Measurements from ENCODE around the gene PPP1R14C.
A peak's percentile ranks its signal among the peaks of the same experiment; 100 is the strongest.

Gene PPP1R14C

DNA sequence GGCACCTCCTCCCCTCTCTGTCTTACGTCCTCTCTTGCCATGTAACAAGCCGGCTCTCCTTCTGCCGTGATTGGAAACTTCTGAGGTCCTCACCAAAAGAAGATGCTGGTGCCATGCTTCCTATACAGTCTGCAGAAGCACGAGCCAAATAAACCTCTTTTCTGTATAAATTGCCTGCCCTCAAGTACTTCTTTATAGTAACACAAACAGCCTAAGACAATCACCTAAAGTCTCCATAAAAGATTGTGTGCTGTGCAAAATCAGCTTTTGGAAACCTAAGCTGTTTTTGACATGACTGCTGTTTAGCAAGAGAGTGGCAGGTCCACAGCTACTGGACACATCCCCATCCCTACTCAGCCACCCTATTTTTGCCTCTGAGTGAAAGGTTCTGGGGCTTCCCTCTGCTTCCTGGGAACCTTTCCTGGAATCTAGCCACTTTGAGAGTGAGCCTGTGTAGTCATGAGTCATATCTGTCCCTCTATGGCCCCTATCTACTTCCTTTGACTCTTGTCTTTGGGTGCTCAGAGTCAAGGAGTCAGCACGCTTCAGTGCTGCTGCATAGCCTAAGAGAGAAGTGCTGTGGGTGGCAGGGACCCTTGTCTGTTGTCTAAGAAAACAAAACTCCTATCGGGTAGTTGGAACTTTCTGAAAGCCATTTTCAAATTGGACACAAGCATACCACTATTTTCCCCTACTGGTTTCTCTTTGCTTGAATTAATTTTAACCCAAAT is 110.0 kb downstream of the PPP1R14C start:
- DNase-seq = no peak

DNA sequence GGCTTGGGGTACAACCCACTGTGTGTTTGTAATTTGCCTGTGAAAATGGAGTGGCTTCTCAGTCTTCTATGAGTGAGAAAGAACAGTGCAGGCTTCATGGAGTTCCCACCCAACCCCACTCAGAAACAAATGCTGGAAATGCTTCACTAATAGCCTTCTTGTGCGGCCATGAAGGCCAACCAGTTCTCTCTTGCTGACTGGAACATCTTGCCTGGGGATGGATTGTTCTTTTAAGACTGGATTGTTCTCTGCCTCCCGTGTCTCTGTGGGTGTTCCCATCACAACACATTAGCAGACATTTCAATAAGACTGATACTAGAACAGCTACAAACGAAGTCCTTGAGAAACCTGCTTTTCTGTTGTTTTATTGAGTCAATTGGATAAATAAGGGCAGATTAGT is 110.6 kb downstream of the PPP1R14C start:
- DNase-seq = no peak

DNA sequence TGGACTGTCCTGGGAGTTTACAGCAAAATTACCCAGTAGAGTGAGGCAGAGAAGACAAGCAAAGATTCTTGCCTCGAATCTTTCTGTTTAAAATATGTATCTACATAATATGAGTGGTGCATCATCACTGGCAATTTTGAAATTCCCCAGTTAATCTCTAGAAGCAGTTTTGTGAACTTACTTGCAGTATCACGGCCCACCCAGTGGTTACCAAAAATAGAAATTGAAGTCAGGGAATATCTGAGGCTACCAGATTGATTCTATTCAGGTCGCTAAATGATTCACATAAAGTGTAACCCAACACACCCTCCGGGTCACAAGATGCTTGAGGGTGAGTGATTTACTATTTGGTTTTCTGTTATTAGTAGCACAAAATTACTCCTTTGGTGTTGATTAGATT is 111.9 kb downstream of the PPP1R14C start:
- DNase-seq = no peak

DNA sequence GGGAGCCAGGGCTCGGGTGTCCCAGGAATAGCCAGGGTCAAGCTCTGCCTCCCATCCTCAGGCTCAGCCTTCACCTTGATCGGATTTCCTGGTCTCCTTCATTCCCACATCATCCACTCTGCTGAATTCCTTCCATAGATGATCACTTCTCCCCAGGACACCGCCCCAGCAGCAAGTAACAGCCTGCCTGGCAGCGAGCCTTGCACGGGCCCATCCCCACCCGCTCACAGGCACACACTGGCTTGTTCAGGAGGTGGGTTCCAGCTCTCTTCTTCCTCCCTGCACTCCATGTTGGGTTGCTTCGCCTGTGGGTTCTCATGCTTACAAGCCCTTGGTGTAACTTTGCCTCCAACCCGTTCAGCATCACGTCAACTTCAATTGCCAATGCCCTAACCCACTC is 113.0 kb downstream of the PPP1R14C start:
- no peak for DNase-seq

DNA sequence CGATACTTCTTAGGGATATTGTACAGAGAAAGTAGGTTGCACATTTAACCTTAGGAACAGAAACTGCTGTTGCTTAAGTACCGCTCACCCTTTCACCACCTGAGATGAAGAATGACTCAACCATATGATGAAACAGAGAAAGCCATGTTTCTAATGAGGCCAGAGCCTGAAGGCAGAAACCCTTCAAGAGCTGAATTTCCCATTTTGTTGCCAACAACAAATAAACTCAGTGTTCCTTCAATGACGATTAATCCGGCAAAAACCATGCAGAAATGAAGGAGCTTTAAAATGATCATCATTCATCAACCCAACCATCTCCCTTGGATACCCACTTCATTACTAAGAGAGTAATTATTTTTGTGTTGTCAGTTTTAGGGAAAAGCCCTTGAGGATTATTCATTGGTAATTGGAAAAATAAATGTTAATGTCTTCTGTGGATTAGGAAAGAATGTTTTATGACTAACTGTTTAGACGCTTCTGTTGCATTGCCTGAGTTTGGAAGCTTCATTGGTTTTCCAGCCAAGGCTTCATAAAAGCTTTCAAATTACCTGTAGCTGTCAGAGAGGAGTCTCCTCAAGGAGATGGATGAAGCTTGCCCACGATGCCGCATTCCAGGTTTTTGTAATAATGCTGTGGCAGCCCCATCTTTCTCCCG is 113.9 kb downstream of the PPP1R14C start:
- DNase-seq = no peak

DNA sequence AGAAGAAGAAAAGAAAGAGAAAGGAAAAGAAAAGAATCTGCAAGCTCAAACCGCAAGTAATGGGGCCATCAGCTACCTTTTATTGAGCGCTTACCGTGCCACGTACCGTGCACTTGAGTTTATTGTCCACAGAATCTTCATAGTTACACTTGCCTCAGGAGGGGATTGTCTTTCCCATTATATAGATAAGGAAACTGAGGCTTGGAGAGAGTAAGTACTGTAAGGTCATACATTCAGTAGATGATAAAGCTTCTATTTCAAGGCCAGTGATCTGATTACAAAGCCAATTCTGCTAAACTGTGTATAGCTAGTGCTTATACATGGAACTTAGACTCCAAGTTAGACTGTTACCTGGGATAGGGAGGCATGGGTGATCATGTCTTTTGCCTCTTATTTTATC is 115.5 kb downstream of the PPP1R14C start:
- no peak for DNase-seq

DNA sequence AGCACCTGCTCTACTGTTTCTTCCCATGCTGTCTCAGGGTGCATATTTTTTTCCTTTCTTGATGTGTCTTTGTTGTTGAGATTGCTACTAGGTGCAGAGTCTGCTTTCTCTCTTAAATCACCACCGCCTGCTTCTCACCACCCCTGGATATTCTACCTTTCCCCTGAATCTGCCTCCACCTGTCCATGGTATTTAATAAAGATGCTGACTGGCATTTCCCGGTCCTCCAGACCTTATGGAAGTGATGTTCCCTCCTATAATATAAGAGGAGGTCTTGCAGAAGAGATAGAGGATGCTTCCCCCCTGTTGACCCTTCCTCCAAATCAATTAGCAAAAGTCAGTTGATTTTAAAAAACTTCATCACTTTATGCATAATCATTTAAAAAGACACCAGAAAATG is 118.1 kb downstream of the PPP1R14C start:
- DNase-seq = no peak

DNA sequence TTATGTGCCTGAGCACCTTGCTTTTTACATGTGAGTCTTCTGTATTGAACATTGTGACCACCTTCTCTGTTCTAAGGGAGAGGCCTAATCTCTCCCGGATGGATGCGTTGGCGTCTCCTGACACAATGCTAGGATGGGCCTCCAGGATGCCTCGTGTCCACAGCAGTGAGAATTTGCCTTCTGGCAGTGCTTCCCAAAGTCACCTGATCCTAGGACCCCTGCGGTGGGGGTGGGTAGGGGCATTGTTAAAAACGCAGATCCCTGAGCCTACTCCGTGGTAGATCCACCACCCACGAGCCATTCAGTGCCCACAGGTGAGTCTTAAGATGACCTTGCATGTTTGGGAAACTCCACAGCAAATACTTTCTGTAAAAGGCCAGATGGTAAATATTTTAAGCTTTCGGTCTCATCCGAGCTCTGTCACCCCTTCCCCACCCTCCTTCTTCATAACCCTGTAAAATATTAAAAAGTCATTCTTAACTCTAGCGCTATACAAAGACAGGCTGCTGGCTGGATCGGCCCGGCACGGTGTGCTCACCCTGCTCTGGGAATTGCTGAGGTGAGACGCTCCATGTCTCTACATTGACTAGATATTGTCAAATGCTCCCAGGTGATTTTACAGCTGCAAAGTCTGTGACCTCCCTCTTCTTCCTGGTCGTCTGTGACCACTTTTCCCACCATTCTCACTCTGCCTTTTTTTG is 119.3 kb downstream of the PPP1R14C start:
- DNase-seq = no peak

DNA sequence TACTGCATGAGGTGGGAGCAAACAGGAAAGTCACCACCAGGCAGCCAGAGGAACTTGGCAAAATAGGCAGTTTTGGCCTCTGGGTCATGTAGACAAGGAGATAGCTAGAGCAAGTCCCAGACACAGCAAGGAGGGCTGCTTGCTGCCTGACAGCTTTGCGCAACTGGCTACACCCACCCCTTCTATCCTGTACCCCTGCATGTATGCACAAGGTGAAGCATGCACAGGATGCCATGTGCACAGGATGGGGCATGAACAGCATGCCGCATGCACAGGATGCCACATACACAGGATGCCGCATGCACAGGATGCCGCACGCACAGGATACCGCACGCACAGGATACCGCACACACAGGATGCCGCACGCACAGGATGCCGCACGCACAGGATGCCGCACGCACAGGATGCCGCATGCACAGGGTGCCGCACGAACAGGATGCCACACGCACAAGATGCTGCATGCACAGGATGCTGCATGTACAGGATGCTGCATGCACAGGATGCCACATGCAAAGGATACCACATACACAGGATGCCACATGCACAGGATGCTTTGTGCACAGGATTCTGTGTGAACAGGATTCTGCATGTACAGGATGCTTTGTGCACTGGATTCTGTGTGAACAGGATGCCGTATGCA is 121.0 kb downstream of the PPP1R14C start:
- DNase-seq = peak; percentile 35

DNA sequence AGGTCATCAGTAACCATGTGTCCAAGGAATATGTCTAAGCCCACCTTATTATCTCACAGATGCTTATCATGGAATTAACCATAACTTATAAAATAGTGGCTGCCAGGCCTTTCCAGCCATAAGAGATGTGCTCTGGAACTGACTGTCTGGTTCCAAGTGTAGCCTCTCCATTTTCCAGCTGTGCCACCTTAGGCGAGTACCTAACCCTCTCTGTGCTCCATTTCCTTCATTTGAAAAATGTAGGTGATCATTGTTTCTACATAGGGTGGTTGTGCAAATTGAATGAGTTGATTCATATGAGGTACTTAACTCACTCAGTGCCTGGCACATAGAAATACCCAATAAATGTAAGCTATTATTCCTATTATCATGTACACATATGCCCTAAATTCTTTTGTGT is 123.5 kb downstream of the PPP1R14C start:
- no peak for DNase-seq

DNA sequence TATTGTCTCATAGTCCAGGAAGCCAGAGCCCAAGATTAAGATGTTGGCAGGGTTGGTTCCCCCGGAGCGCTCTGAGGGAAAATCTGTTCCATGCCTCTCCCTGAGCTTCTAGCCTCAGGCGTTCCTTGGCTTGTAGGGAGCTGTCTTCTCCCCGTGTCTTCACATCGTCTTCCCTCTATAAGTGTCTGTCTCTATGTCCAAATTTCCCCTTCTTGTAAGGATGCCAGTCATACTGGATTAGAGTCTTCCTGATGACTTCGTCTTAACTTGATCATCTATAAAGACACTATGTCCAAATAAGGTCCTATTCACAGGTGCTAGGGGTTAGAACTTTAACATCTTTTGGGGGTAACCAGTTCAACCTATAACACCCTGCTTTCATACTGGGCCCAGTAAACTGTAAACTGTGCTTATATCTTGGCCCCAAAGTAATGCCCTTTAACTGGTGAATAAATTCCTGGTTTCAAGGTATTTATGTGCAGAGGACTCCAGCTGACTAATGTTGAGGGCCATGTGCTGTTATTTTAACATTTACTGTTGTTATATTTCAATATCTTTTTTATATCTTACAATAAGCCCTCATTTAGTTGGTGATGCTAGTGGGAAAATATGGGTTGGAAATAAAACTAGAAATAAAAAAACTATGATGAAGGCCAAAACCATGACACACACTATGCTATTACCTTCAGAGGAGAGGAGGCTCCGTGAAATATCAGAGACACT is 124.3 kb downstream of the PPP1R14C start:
- DNase-seq = no peak

DNA sequence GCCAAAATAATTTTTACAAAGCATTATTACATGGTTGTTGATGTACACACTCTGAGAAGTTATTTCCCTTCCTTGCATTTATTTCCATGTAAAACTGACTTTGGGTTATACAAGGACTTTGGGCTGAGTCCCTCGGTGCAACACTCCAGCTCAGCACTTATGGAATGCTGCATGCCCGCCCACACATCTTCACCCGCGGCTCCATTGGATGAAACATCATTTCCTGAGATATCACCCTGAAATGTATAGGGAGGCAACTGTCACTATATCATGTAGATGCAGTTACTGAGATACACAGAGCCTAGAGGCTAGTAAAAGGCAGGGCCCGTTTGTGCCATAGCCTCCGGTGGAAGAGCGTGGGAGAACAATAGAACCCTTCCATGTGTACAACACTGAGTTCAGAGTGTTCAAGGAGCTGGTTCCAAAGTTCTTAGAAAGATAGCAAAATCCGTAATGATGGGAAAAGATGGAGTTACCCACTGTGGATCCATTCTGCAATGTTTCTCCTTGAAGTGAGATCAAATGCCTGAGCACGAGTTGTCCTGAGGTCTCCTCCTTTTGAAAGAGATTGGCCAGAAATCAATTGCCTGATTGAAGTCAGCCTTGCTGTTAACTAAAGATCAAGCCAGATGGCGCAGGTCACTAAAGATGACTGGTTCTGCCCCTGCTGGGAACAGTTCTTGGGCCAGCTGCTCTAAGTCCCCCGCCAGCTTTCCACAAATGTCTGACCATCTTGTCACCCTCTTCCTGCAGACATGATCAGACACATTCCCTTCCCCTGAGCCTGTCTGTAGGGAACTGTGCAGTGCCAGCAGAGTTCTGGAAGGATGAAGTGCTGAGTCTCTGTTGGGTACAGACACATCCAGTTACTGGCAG is 125.1 kb downstream of the PPP1R14C start:
- no peak for DNase-seq

DNA sequence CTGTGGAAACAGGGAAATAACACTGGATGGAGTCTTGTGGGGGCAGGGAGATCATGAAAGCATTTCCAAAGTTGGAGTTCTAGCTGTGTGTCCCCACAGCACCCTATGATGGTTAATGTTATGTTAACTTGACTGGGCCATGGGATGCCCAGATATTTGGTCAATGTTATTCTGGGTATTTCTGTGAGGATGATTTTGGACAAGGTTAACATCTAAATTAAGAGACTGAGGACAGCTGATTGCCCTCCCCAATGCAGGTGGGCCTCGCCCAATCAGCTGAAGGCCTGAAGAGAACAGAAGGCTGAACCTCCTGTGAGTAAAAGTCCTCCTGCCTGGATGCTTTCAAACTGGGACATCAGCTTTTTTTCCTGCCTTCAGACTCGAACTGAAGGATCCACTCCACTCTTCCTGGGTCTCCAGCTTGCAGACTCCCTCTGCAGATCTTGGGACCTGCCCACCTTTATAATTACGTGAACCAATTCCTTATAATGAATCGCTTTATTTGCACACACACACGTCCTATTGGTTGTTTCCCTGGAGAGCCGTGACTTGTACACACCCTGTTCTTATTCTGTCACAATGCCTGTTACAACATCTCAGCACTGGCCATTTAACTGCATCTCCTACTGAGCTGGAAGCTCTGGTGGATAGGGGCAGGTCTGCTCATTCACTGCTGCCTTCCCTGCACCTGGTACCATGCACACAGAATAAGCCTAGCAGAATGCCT is 126.4 kb downstream of the PPP1R14C start:
- no peak for DNase-seq

DNA sequence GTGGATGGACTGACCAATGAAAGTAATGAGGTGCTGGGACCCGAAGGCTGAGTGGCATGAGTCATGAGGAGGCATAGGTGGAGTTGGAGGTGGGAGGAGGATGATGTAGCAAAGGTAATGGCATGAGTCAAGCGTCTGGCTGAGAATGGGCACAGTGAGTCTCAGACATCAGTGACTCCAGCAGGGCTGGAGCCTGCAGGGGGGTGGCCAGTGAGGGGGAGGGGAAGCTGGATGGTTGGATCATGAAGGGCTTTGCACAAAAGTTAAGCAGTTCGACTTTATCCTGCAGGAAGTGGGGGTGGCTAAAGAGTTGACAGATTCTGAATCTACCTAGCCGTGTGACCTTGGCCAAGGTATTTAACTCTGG is 127.0 kb downstream of the PPP1R14C start:
- DNase-seq = no peak

DNA sequence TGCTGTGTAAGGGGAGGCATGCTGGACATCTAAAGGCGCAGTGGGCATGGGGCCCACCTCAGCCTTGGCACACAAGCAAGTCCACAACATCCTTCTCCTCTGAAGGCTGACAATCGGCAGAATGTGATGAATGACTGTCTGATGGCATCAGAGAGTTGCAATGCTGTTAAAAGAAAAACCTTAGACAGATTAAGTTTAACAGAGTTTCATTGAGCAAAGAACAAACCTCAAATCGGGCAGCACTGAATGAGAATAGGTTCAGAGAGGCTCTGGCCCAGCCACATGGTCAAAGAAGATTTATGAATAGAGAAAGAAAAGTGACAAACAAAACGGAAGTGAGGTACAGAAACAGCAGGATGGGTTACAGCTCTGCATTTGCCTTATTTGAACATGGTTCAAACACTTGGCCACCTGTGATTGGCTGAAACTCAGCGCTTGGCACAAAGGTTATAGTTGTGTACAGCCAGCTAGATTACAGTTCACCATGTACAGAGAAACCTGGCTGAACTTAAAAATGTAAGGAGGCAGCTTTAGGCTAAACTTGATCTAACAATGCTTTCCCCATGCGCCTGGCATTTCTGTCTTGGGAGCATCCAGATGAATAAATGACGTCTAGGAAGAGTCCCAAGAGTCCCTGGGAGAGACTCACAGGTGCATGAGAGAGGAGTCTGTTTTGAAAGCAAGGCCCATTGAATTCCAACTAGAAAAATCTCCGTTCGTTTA is 127.6 kb downstream of the PPP1R14C start:
- DNase-seq = no peak

DNA sequence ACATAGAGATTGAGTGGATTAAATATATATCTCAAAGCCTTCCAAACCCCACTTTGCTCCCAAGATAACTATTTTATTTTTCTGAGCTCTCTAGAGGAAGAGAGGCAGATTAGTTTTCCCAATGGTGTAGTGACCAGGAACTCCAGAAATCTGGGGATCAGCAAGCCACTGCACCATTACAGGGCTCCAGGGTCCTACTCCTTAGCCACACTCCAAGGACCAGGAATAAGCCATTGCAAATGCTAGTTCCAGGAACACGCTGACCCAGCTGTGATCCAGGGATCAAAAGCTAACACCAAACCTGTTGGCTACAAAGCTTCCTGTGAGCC is 128.3 kb downstream of the PPP1R14C start:
- DNase-seq = no peak

DNA sequence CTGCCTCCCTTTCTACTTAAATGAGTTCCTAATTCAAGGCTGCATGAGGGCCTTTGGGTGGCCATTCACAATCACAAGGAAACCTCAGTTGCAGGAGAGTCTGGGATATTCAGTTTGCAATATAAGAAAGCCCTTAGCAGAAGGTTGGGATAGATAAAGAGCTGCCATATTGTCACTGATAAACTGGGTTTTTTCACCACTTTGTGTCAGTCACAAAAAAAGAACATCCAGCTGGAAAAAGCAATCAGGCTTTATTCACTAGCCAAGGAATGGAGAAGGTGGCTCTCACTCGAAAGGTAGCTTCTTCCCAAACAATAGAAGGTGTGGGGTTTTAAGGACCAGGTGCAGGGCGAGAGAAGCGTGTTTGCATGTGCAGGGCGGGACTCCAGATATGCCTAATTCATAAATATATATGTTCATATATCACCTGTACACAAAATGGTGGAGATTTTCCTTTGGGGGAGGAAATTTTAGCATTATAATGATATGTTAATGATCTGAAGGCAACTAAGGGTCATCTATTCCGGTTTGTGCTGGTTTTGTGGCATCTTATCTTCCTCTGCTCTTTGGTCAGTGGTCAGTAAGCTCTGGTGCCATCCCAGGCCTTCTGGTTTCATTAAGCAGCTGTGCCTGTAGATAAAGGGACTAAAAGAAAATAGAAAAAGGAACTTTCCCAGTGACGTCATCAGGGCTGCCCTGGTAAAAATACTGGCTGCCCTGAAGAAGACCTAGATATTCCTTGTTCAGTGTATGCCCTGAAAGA is 128.8 kb downstream of the PPP1R14C start:
- DNase-seq = no peak

DNA sequence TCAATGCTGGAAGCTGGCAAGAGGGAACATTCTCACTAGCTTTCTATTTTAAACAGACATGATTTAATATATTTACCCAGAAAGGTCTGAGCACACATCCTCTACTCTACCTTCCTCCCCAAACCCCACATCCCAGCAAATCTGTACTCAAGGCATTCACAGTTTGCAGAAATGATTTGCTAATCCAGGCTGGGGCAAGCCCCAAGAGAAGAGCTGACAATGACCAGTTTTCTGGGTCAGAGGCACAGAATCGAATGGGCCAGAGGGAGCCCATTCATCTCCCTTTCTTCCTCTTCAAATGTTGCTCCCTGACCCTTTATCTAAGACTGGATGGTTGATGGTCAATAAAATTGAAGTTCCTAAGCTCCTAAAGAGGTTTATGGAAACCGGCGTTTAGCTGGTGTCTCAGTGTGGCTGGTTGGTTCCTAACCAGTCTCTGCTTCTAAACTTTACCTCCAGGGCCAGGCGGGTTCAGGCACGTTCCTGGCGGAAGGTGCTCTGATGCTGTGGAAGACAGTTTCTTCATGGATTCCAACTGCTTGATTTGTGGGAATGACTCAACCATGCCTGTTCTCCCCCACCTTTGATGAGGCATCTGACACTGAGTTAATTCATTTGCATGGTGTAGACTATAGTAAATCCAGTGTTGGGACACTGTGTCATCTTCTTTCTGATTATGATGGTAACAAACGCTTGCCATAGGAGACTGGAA is 129.6 kb downstream of the PPP1R14C start:
- DNase-seq = no peak

DNA sequence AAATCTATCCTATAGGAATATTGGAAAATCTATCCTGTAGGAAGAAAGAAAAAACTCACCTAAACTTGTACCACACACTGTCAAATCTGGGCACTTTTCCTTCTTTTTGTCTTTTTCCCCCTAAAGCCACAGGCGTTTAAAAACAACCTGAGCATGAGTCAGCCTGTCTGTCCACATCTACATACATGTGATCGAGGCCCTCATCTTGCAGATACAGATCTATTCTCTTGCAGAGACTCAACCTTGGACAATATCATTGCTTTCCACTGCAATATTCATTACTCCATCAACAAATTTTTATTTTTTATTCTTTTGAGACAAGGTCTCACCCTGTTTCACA is 130.1 kb downstream of the PPP1R14C start:
- DNase-seq = no peak

Measured in activated naive CD4-positive, alpha-beta T cell treated with Interleukin-2 at 50 U/mL for 16 hours (primary cell).